ENCODE measurements around the gene GTF2F2. TPM values are rescaled to one million over a fixed set of nuclear protein-coding genes. Genes with fewer than 3 reads are reported as not detected.
A peak's percentile ranks its signal among the peaks of the same experiment; 100 is the strongest.

GTF2F2 gene
- total RNA-seq, 4 donors from 2014 or later = 9.4 to 23.3 (median 19.6) TPM

GRCh38 chr13:45205124-45205523 lies 84.8 kb downstream of the GTF2F2 start:
- Histone ChIP-seq H3K36me3 (peaks cover 0 to 11% (median 0%) of the 10 kb centered on the region in 3 donors), H3K4me1 (peaks cover 0 to 54% (median 8%) of the 10 kb centered on the region in 3 donors), H3K27ac (peak overlapping the region in 1 of 4 donors; percentile 2), H3K4me3 (no peak overlapping the region), H3K27me3 (no peaks in the 10 kb centered on the region), H3K9me3 (no peaks in the 10 kb centered on the region)
- 64 to 76% methylated on average over 5 of the region's 5 CpGs for WGBS, 2 donors
- no peak for TF ChIP-seq CTCF (IDR thresholded peaks at IDR 0.05)
- no peak for TF ChIP-seq POLR2A (IDR thresholded peaks at IDR 0.05)
- intact Hi-C loops (cut with DNase I) = no loop called here
- DNase-seq = no peak

GRCh38 chr13:45206340-45206739 lies 86.0 kb downstream of the GTF2F2 start:
- peaks cover 0 to 47% (median 8%) of the 10 kb centered on the region in 3 donors for H3K4me1 ChIP-seq
- no peak for DNase-seq
- intact Hi-C loops (cut with DNase I) = no loop called here
- no peaks in the 10 kb centered on the region for H3K27me3 ChIP-seq
- H3K9me3 ChIP-seq = no peaks in the 10 kb centered on the region
- TF ChIP-seq POLR2A (IDR thresholded peaks at IDR 0.05) = no peak
- TF ChIP-seq CTCF (IDR thresholded peaks at IDR 0.05) = no peak
- no peak overlapping the region for H3K4me3 ChIP-seq
- peak overlapping the region; percentile 53 to 81 (median 73) for H3K27ac ChIP-seq
- peaks cover 0 to 12% (median 0%) of the 10 kb centered on the region in 3 donors for H3K36me3 ChIP-seq

DNA sequence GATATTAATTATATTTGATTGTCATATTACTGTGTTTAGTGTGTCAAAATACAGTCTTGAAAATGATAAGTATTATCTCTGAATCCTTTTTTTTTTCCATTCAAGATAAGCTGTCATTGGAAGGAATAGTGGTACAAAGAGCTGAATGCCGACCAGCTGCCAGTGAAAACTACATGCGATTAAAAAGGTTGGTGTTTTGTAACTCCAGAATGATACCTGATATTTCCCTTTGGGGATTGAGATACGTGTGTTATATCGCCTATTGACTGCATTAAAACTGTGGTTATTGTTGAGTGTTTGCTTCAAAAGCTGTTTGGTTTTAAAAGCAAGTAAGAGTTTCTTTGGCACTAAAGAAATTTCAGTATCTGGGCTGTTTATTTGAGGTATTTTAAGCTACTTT lies 87.0 kb downstream of the GTF2F2 start:
- H3K4me1 ChIP-seq = peaks cover 0 to 47% (median 8%) of the 10 kb centered on the region in 3 donors
- TF ChIP-seq POLR2A (IDR thresholded peaks at IDR 0.05) (no peak), CTCF (IDR thresholded peaks at IDR 0.05) (no peak)
- H3K27ac ChIP-seq = peak overlapping the region; percentile 53 to 81 (median 73)
- peaks cover 0 to 12% (median 0%) of the 10 kb centered on the region in 3 donors for H3K36me3 ChIP-seq
- no peaks in the 10 kb centered on the region for H3K27me3 ChIP-seq
- intact Hi-C loops (cut with DNase I) = no loop called here
- no peak for DNase-seq
- no peak overlapping the region for H3K4me3 ChIP-seq
- WGBS, 2 donors = 40 to 50% methylated on average over 4 of the region's 4 CpGs
- H3K9me3 ChIP-seq = no peaks in the 10 kb centered on the region

DNA sequence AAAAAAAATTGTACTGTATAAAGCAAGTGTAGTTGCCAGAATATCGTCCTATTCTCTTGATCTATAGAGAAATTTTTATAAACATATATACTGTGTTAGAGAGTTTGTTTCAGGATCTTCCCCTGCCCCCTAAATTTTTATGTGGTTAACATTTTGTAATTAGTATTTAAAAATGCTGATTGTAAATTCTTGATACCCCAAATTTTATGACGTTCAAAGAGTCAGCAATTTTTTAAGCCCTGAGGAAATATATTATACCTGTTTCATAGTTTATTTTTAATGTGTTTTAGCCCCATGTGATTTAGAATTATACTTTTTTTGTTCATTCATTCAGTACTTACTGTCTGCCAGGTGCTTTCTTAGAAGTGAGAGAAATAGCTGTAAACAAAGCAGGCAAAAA lies 87.8 kb downstream of the GTF2F2 start:
- WGBS, 2 donors = 51 to 65% methylated on average over 2 of the region's 2 CpGs
- intact Hi-C loops (cut with DNase I) = no loop called here

GRCh38 chr13:45209229-45209628 lies 88.9 kb downstream of the GTF2F2 start:
- DNase-seq = no peak
- Histone ChIP-seq H3K27me3 (no peaks in the 10 kb centered on the region), H3K27ac (no peak overlapping the region)

More for the DNA sequence above, 87.8 kb downstream of the GTF2F2 start:
- TF ChIP-seq CTCF (IDR thresholded peaks at IDR 0.05) = no peak
- no peak for TF ChIP-seq POLR2A (IDR thresholded peaks at IDR 0.05)
- H3K4me3 ChIP-seq = no peak overlapping the region
- DNase-seq = no peak
- H3K4me1 ChIP-seq = peaks cover 0 to 47% (median 8%) of the 10 kb centered on the region in 3 donors
- no peaks in the 10 kb centered on the region for H3K27me3 ChIP-seq
- no peaks in the 10 kb centered on the region for H3K9me3 ChIP-seq
- peak overlapping the region in 2 of 4 donors; percentile 78 to 81 for H3K27ac ChIP-seq
- H3K36me3 ChIP-seq = peaks cover 0 to 12% (median 0%) of the 10 kb centered on the region in 3 donors

More at GRCh38 chr13:45209229-45209628, 88.9 kb downstream of the GTF2F2 start:
- Histone ChIP-seq H3K9me3 (no peaks in the 10 kb centered on the region), H3K36me3 (peaks cover 0 to 12% (median 0%) of the 10 kb centered on the region in 3 donors), H3K4me3 (no peak overlapping the region), H3K4me1 (peaks cover 0 to 47% (median 8%) of the 10 kb centered on the region in 3 donors)
- TF ChIP-seq POLR2A (IDR thresholded peaks at IDR 0.05) (no peak), CTCF (IDR thresholded peaks at IDR 0.05) (no peak)
- intact Hi-C loops (cut with DNase I) = no loop called here
